Stomach (tissue), 9 donors: ENCODE results near the gene SPNS2. TPM values are rescaled to one million over a fixed set of nuclear protein-coding genes. Genes with fewer than 3 reads are reported as not detected.
A peak's percentile ranks its signal among the peaks of the same experiment; 100 is the strongest.

Experiments used
- DNase-seq, 2 donors: peaks; one replicate each; pipeline versions ENCODE4 v3.0.0 to v3.0.0-alpha.2; 2013 to 2019
- H3K27ac ChIP-seq, 5 donors: fragments of 200-600 bp in 4 of 5; sonication (generic) in 4 of 5; one replicate each; pipeline ENCODE4 v1.5.1; 2013 to 2019; ENCODE audit warnings: mild to moderate bottlenecking in 1 of 5, moderate library complexity in 1 of 5
- H3K27me3 ChIP-seq, 3 donors: fragments of 200-600 bp; sonication (generic); one replicate each; pipeline ENCODE4 v1.5.1; 2017 to 2019; ENCODE audit warnings: mixed run types in 1 of 3
- H3K36me3 ChIP-seq, 4 donors: fragments of 200-600 bp; sonication (generic); 1 replicate in 3 of 4; 2 replicates in 1 of 4; pipeline ENCODE4 v1.5.1; 2016 to 2019
- H3K4me1 ChIP-seq, 4 donors: fragments of 200-600 bp; sonication (generic); one replicate each; pipeline ENCODE4 v1.5.1; 2016 to 2019
- H3K4me3 ChIP-seq, 4 donors: fragments of 200-600 bp; sonication (generic) in 3 of 4; one replicate each; pipeline ENCODE4 v1.5.1; 2016 to 2019; ENCODE audit warnings: mild to moderate bottlenecking in 1 of 4
- H3K9me3 ChIP-seq, 4 donors: fragments of 200-600 bp; sonication (generic); one replicate each; pipeline ENCODE4 v1.5.1; 2016 to 2019
- CTCF ChIP-seq, 7 experiments: fragments of 450-650 bp in 4 of 7; fragments of 200-600 bp in 3 of 7; sonication (generic) in 3 of 7; IDR thresholded peaks; one replicate each; pipeline ENCODE4 v1.5.1; 2016 to 2019; ENCODE audit warnings: antibody characterized with exemption in 7 of 7, control low read depth in 2 of 7, mild to moderate bottlenecking in 1 of 7
- EP300 ChIP-seq: sonication (generic); formaldehyde crosslinking; IDR thresholded peaks from one replicate; pipeline ENCODE4 v1.6.1; 2017; ENCODE audit warnings: antibody characterized with exemption
- POLR2A ChIP-seq, 4 donors: fragments of 450-650 bp; IDR thresholded peaks; one replicate each; pipeline ENCODE4 v1.6.1; 2016; ENCODE audit warnings: antibody characterized with exemption in 4 of 4, control low read depth in 2 of 4, mild to moderate bottlenecking in 1 of 4, moderate library complexity in 1 of 4
- POLR2AphosphoS5 ChIP-seq, 3 donors: sonication (generic); formaldehyde crosslinking; IDR thresholded peaks; one replicate each; pipeline ENCODE4 v1.6.1; 2016; ENCODE audit warnings: antibody characterized with exemption in 3 of 3
- WGBS, 5 donors: extraction: QIAGEN DNeasy Blood & Tissue Kit in 3 of 5; methylation state at CpG; one replicate each; pipeline versions ENCODE4 v1.1.5 to v1.1.7; 2013 to 2018; 5-methylcytosine and 5-hydroxymethylcytosine counted together
- intact Hi-C: fragments of 100-400 bp; cut with DNase I; formaldehyde crosslinking; loops from one replicate; pipeline ENCODE4 v1.15.1; 2023; ENCODE audit warnings: low total_unique reads
- polyA plus RNA-seq, 3 donors: library from polyadenylated mRNA; stranded (reverse); fragments of 200-250 nt; gene quantifications; one replicate each; pipeline ENCODE4 v1.2.3, GENCODE V29; 2013
- total RNA-seq, 5 donors: library from RNA; depleted of rRNA; stranded (reverse); fragments of >200 nt; gene quantifications; one replicate each; pipeline versions ENCODE4 v1.1.0 to v1.2.3, GENCODE V29; 2014 to 2016
- donor health status: healthy with polysubstance abuse.
- donor health status: Bipolar disorder and iron deficiency.
- donor health status: healthy.

The SPNS2 gene
- total and polyA plus RNA-seq, 8 donors, result 4.1 to 67.7 (median 24.3) TPM

GRCh38 chr17:4500191-4500571 lies 1.5 kb downstream of the SPNS2 start:
- intact Hi-C loops, result no loop called here

GRCh38 chr17:4501295-4501949 lies 2.7 kb downstream of the SPNS2 start:
- H3K27me3 ChIP-seq, result peaks cover 0 to 52% (median 17%) of the 10 kb centered on the region in 3 donors

More at GRCh38 chr17:4500191-4500571, 1.5 kb downstream of the SPNS2 start:
- peaks cover 0 to 5% (median 0%) of the 10 kb centered on the region in 4 donors for H3K36me3 ChIP-seq
- peak overlapping the region; percentile 48 to 74 (median 61) for H3K4me3 ChIP-seq
- DNase-seq, result peak in 1 of 2 donors; percentile 46
- WGBS, 5 donors, result 15 to 22% (median 17%) methylated on average over 5 to 7 of the region's 7 CpGs
- H3K27me3 ChIP-seq, result peaks cover 0 to 52% (median 17%) of the 10 kb centered on the region in 3 donors
- peak overlapping the region; percentile 31 to 83 (median 69) for H3K27ac ChIP-seq
- H3K4me1 ChIP-seq, result peaks cover 37 to 67% (median 46%) of the 10 kb centered on the region in 4 donors
- H3K9me3 ChIP-seq, result no peaks in the 10 kb centered on the region
- TF ChIP-seq CTCF (IDR thresholded peaks at IDR 0.05) (peak in 1 of 7 experiments; percentile 13), POLR2A (IDR thresholded peaks at IDR 0.05) (no peak), POLR2AphosphoS5 (IDR thresholded peaks at IDR 0.05) (no peak), EP300 (no peak)

GRCh38 chr17:4502466-4503154 lies 3.9 kb downstream of the SPNS2 start:
- DNase-seq, result no peak
- Histone ChIP-seq H3K27ac (peak overlapping the region in 1 of 5 donors; percentile 8), H3K4me3 (no peak overlapping the region), H3K36me3 (peaks cover 0 to 5% (median 0%) of the 10 kb centered on the region in 4 donors), H3K9me3 (no peaks in the 10 kb centered on the region), H3K4me1 (peaks cover 56 to 86% (median 60%) of the 10 kb centered on the region in 4 donors), H3K27me3 (peaks cover 0 to 55% (median 17%) of the 10 kb centered on the region in 3 donors)
- TF ChIP-seq CTCF (IDR thresholded peaks at IDR 0.05) (no peak), POLR2A (IDR thresholded peaks at IDR 0.05) (no peak), POLR2AphosphoS5 (IDR thresholded peaks at IDR 0.05) (no peak), EP300 (no peak)
- intact Hi-C loops, result no loop called here
- 67 to 84% (median 84%) methylated on average over 18 of the region's 18 CpGs for WGBS, 5 donors

More at GRCh38 chr17:4501295-4501949, 2.7 kb downstream of the SPNS2 start:
- DNase-seq, result no peak
- TF ChIP-seq EP300, result no peak
- no peak for TF ChIP-seq CTCF (IDR thresholded peaks at IDR 0.05)
- no peak for TF ChIP-seq POLR2AphosphoS5 (IDR thresholded peaks at IDR 0.05)
- TF ChIP-seq POLR2A (IDR thresholded peaks at IDR 0.05), result no peak
- peak overlapping the region in 3 of 4 donors; percentile 52 to 74 (median 70) for H3K4me3 ChIP-seq
- 18 to 24% (median 20%) methylated on average over 3 of the region's 3 CpGs for WGBS, 5 donors
- no peaks in the 10 kb centered on the region for H3K9me3 ChIP-seq
- peak overlapping the region in 4 of 5 donors; percentile 31 to 83 (median 64) for H3K27ac ChIP-seq
- H3K36me3 ChIP-seq, result peaks cover 0 to 5% (median 0%) of the 10 kb centered on the region in 4 donors
- peaks cover 49 to 80% (median 57%) of the 10 kb centered on the region in 4 donors for H3K4me1 ChIP-seq
- intact Hi-C loops, result no loop called here

GRCh38 chr17:4503283-4504025 lies 4.8 kb downstream of the SPNS2 start:
- H3K27ac ChIP-seq, result peak overlapping the region in 2 of 5 donors; percentile 42 to 59

More at GRCh38 chr17:4503283-4504025, 4.8 kb downstream of the SPNS2 start:
- DNase-seq, result peak in 1 of 2 donors; percentile 25
- peaks cover 0 to 5% (median 0%) of the 10 kb centered on the region in 4 donors for H3K36me3 ChIP-seq
- H3K27me3 ChIP-seq, result peaks cover 0 to 55% (median 17%) of the 10 kb centered on the region in 3 donors
- intact Hi-C loops, result no loop called here
- H3K9me3 ChIP-seq, result no peaks in the 10 kb centered on the region
- H3K4me3 ChIP-seq, result no peak overlapping the region
- TF ChIP-seq POLR2AphosphoS5 (IDR thresholded peaks at IDR 0.05) (no peak), EP300 (no peak), POLR2A (IDR thresholded peaks at IDR 0.05) (no peak), CTCF (IDR thresholded peaks at IDR 0.05) (no peak)
- H3K4me1 ChIP-seq, result peaks cover 50 to 86% (median 58%) of the 10 kb centered on the region in 4 donors
- WGBS, 5 donors, result 84 to 89% (median 85%) methylated on average over 4 of the region's 4 CpGs
